IMR-90 (cell line): Measurements from ENCODE around the gene INSYN1. TPM values are rescaled to one million over a fixed set of nuclear protein-coding genes. Genes with fewer than 3 reads are reported as not detected.
A peak's percentile ranks its signal among the peaks of the same experiment; 100 is the strongest.

ENCODE experiments used
- ATAC-seq: fragments of 200-7000 bp; cut with Tn5 transposase; 2 replicates; pipeline ENCODE4 v1.9.1; 2020; ENCODE audit warnings: low read depth, mild to moderate bottlenecking, moderate library complexity
- BruUV-seq: library from RNA; stranded (reverse); fragments of 400-500 nt; replicated peaks from 2 replicates; lab custom pipeline; 2021; lab: Mats Ljungman, UMichigan
- CTCF ChIA-PET: fragments of 300-600 bp; formaldehyde crosslinking; extraction: SDS; loops from one replicate; lab custom pipeline; 2021; ENCODE audit warnings: antibody characterized with exemption; lab: Yijun Ruan, JAX
- POLR2A ChIA-PET: fragments of 300-600 bp; sonication (Branson Sonifier 250); formaldehyde crosslinking; loops from one replicate; lab custom pipeline; 2022; ENCODE audit warnings: antibody characterized with exemption; ENCODE audit not compliant: unreplicated experiment; lab: Charles Lee
- DNase-seq: peaks from one replicate; pipeline ENCODE4 v3.0.0; 2013
- H2AFZ ChIP-seq: replicated peaks from 2 replicates; pipeline ENCODE3; 2013; ENCODE audit warnings: low read length, mild to moderate bottlenecking; ENCODE audit not compliant: poor library complexity
- H2AK5ac ChIP-seq: 2 replicates; pipeline ENCODE4 v1.6.1; 2013; ENCODE audit warnings: low read depth, low read length, inconsistent platforms
- H2AK9ac ChIP-seq: replicated peaks from 2 replicates; pipeline ENCODE3; 2013; ENCODE audit warnings: mild to moderate bottlenecking, low read depth, low read length, moderate library complexity; ENCODE audit not compliant: poor library complexity
- H2BK120ac ChIP-seq: 2 replicates; pipeline ENCODE4 v1.6.1; 2013; ENCODE audit warnings: low read depth, low read length, inconsistent platforms
- H2BK15ac ChIP-seq: 3 replicates; pipeline ENCODE4 v1.6.1; 2013; ENCODE audit warnings: low read depth, low read length, inconsistent platforms
- H2BK20ac ChIP-seq: 2 replicates; pipeline ENCODE4 v1.6.1; 2013; ENCODE audit warnings: low read depth, mild to moderate bottlenecking, inconsistent platforms, low read length, moderate library complexity
- H2BK5ac ChIP-seq: 2 replicates; pipeline ENCODE4 v1.6.1; 2013; ENCODE audit warnings: mild to moderate bottlenecking, low read depth, low read length, inconsistent platforms; ENCODE audit not compliant: poor library complexity, severe bottlenecking
- H3K14ac ChIP-seq: replicated peaks from 2 replicates; pipeline ENCODE4 v1.6.1; 2013; ENCODE audit warnings: low read depth, low read length, inconsistent platforms
- H3K18ac ChIP-seq: 2 replicates; pipeline ENCODE4 v1.6.1; 2013; ENCODE audit warnings: low read depth, low read length, control low read depth
- H3K23ac ChIP-seq: 2 replicates; pipeline ENCODE4 v1.6.1; 2013; ENCODE audit warnings: low read depth, low read length, inconsistent platforms
- H3K27ac ChIP-seq: 2 replicates; pipeline ENCODE4 v1.5.1; 2013; ENCODE audit warnings: mild to moderate bottlenecking, control low read depth, low read length; ENCODE audit not compliant: insufficient read depth
- H3K27me3 ChIP-seq: 2 replicates; pipeline ENCODE4 v1.6.1; 2013; ENCODE audit warnings: low read length; ENCODE audit not compliant: control insufficient read depth, insufficient read depth
- H3K36me3 ChIP-seq: 2 replicates; pipeline ENCODE4 v1.6.1; 2013; ENCODE audit warnings: low read length, mixed read lengths; ENCODE audit not compliant: control insufficient read depth, insufficient read depth
- H3K4ac ChIP-seq: 2 replicates; pipeline ENCODE4 v1.6.1; 2013; ENCODE audit warnings: low read depth, low read length, inconsistent platforms
- H3K4me1 ChIP-seq: 2 replicates; pipeline ENCODE4 v1.6.1; 2013; ENCODE audit warnings: low read length, mixed read lengths; ENCODE audit not compliant: control insufficient read depth, insufficient read depth
- H3K4me2 ChIP-seq: 2 replicates; pipeline ENCODE4 v1.6.1; 2013; ENCODE audit warnings: low read depth, mild to moderate bottlenecking, control low read depth, low read length, moderate library complexity
- H3K4me3 ChIP-seq: 2 replicates; pipeline ENCODE4 v1.5.1; 2013; ENCODE audit warnings: low read depth, mild to moderate bottlenecking, control low read depth, low read length, moderate library complexity; ENCODE audit not compliant: insufficient read depth
- H3K56ac ChIP-seq: 2 replicates; pipeline ENCODE4 v1.6.1; 2013; ENCODE audit warnings: low read length, inconsistent platforms; ENCODE audit not compliant: insufficient read depth; ENCODE audit errors: extremely low read depth
- H3K79me1 ChIP-seq, 2 experiments: 2 replicates each; pipeline ENCODE4 v1.6.1; 2013; ENCODE audit warnings: low read length in 2 of 2, inconsistent platforms in 1 of 2, low read depth in 1 of 2
- H3K9ac ChIP-seq: 2 replicates; pipeline ENCODE4 v1.6.1; 2013; ENCODE audit warnings: low read depth, low read length, control low read depth
- H3K9me1 ChIP-seq: 2 replicates; pipeline ENCODE4 v1.6.1; 2013; ENCODE audit warnings: low read length, inconsistent platforms; ENCODE audit not compliant: insufficient read depth
- H3K9me3 ChIP-seq: 2 replicates; pipeline ENCODE4 v1.6.1; 2013; ENCODE audit warnings: low read length; ENCODE audit not compliant: control insufficient read depth, insufficient read depth
- H4K20me1 ChIP-seq: 2 replicates; pipeline ENCODE4 v1.6.1; 2013; ENCODE audit warnings: low read length, inconsistent platforms; ENCODE audit not compliant: insufficient read depth
- H4K5ac ChIP-seq: 2 replicates; pipeline ENCODE4 v1.6.1; 2013; ENCODE audit warnings: mild to moderate bottlenecking, low read depth, low read length, control low read depth
- H4K8ac ChIP-seq, 2 experiments: 2 replicates each; pipeline ENCODE4 v1.6.1; 2013; ENCODE audit warnings: low read depth in 2 of 2, low read length in 2 of 2, control low read depth in 1 of 2, inconsistent platforms in 1 of 2
- H4K91ac ChIP-seq: 2 replicates; pipeline ENCODE4 v1.6.1; 2013; ENCODE audit warnings: low read depth, low read length, inconsistent platforms; ENCODE audit not compliant: insufficient read depth
- BHLHE40 ChIP-seq: fragments of 150-350 bp; IDR thresholded peaks from 2 replicates; pipeline ENCODE4 v1.6.1; 2016; ENCODE audit warnings: mild to moderate bottlenecking, low read depth, low read length
- CEBPB ChIP-seq: IDR thresholded peaks from 2 replicates; pipeline ENCODE4 v1.6.1; 2012; ENCODE audit warnings: low read depth, low read length, improper control_type of control experiment
- CHD1 ChIP-seq: IDR thresholded peaks from 2 replicates; pipeline ENCODE4 v1.6.1; 2012; ENCODE audit warnings: low read depth, low read length, improper control_type of control experiment
- CTCF ChIP-seq: conservative IDR thresholded peaks from 2 replicates; pipeline ENCODE4 v1.5.1; 2012; ENCODE audit warnings: mild to moderate bottlenecking, low read depth, low read length, improper control_type of control experiment
- FOS ChIP-seq: fragments of 150-350 bp; IDR thresholded peaks from 2 replicates; pipeline ENCODE4 v1.6.1; 2016; ENCODE audit warnings: low read depth, low read length
- MAFK ChIP-seq: IDR thresholded peaks from 2 replicates; pipeline ENCODE4 v1.6.1; 2012; ENCODE audit warnings: low read depth, low read length, improper control_type of control experiment
- MAZ ChIP-seq: IDR thresholded peaks from 2 replicates; pipeline ENCODE4 v1.6.1; 2012; ENCODE audit warnings: low read depth, mild to moderate bottlenecking, low read length, improper control_type of control experiment, moderate library complexity, borderline replicate concordance
- MXI1 ChIP-seq: IDR thresholded peaks from 2 replicates; pipeline ENCODE4 v1.6.1; 2012; ENCODE audit warnings: low read depth, mild to moderate bottlenecking, low read length, moderate library complexity, borderline replicate concordance
- NFE2L2 ChIP-seq: fragments of 150-350 bp; IDR thresholded peaks from 2 replicates; pipeline ENCODE4 v1.6.1; 2016; ENCODE audit warnings: low read depth, mild to moderate bottlenecking, low read length
- POLR2A ChIP-seq: IDR thresholded peaks from 2 replicates; pipeline ENCODE4 v1.6.1; 2012; ENCODE audit warnings: mild to moderate bottlenecking, low read depth, low read length
- RAD21 ChIP-seq: IDR thresholded peaks from 2 replicates; pipeline ENCODE4 v1.6.1; 2012; ENCODE audit warnings: low read length, improper control_type of control experiment
- RCOR1 ChIP-seq: IDR thresholded peaks from 2 replicates; pipeline ENCODE4 v1.6.1; 2012; ENCODE audit warnings: mild to moderate bottlenecking, low read length, improper control_type of control experiment; ENCODE audit not compliant: insufficient replicate concordance
- RFX5 ChIP-seq: IDR thresholded peaks from 2 replicates; pipeline ENCODE4 v1.8.0; 2012; ENCODE audit warnings: low read depth, mild to moderate bottlenecking, low read length, moderate library complexity
- SMC3 ChIP-seq: fragments of 150-350 bp; IDR thresholded peaks from 2 replicates; pipeline ENCODE4 v1.6.1; 2016; ENCODE audit warnings: low read depth, mild to moderate bottlenecking, antibody characterized with exemption, low read length, moderate library complexity
- USF2 ChIP-seq: fragments of 150-350 bp; IDR thresholded peaks from 2 replicates; pipeline ENCODE4 v1.6.1; 2017; ENCODE audit warnings: mild to moderate bottlenecking, antibody characterized with exemption, low read length, low read depth
- WGBS, 2 experiments: methylation state at CpG; one replicate each; pipeline versions ENCODE4 v1.1.5 to v1.1.7; 2013; ENCODE audit warnings: missing lambda C conversion rate in 2 of 2; ENCODE audit not compliant: insufficient read length in 1 of 2; ENCODE audit errors: extremely low coverage in 2 of 2; 5-methylcytosine and 5-hydroxymethylcytosine counted together
- dilution Hi-C: fragments of 300-500 bp; cut with HindIII; formaldehyde crosslinking; loops from one replicate; pipeline ENCODE4 v1.14.3; 2018; ENCODE audit warnings: low sequenced_read_pairs; ENCODE audit not compliant: unreplicated experiment
- in situ Hi-C: fragments of 300-500 bp; cut with MboI; formaldehyde crosslinking; loops from 3 replicates; pipeline ENCODE4 v1.14.3; 2019; ENCODE audit warnings: low sequenced_read_pairs, inconsistent platforms, mixed read lengths
- intact Hi-C: fragments of 100-400 bp; cut with micrococcal nuclease; formaldehyde crosslinking; loops from 2 replicates; pipeline ENCODE4 v1.10.0; 2022
- polyA plus RNA-seq, 3 experiments: library from polyadenylated mRNA; depleted of rRNA; stranded (reverse); fragments of >200 nt; gene quantifications; 2 replicates each; pipeline ENCODE4 v1.2.3, GENCODE V29; 2012; ENCODE audit warnings: low replicate concordance in 1 of 3
- total RNA-seq: library from RNA; depleted of rRNA; stranded (reverse); fragments of >200 nt; gene quantifications from 2 replicates; pipeline ENCODE4 v1.2.3, GENCODE V29; 2012

The INSYN1 gene
- total and polyA plus RNA-seq, 2 of the 4 experiments (the other 2 are of a cell fraction) = 0.18 to 0.34 TPM

GRCh38 chr15:73697033-73697467 is 56.1 kb downstream of the INSYN1 start:
- Histone ChIP-seq H3K18ac (no peak overlapping the region), H3K4me3 (no peak overlapping the region), H3K14ac (peak overlapping the region; percentile 35; the same call in 1 of the 2 replicates), H3K9ac (no peak overlapping the region), H3K4ac (peak overlapping the region; percentile 73), H2AFZ (peak overlapping the region; percentile 77), H3K27me3 (no peaks in the 10 kb centered on the region), H2BK120ac (peak overlapping the region; percentile 28; the same call in 1 of the 2 replicates), H3K9me3 (no peaks in the 10 kb centered on the region), H2AK5ac (0 out of 2 replicates have a peak overlapping the region, but pooled peaks have one; percentile 59), H2AK9ac (peak overlapping the region; percentile 89), H3K56ac (no peak overlapping the region), H4K20me1 (peaks cover 94% of the 10 kb centered on the region), H2BK15ac (no peak overlapping the region), H4K91ac (peak overlapping the region; percentile 45; the same call in 1 of the 2 replicates), H3K36me3 (peaks cover 8% of the 10 kb centered on the region), H3K23ac (peak overlapping the region; percentile 65; the same call in 1 of the 2 replicates), H3K27ac (peak overlapping the region; percentile 36), H3K4me2 (peak overlapping the region; percentile 49; the same call in 1 of the 2 replicates), H4K8ac (peak overlapping the region in 1 of 2 experiments; percentile 60; a peak in 1 of 4 replicates), H3K9me1 (peaks cover 35% of the 10 kb centered on the region), H4K5ac (no peak overlapping the region), H2BK5ac (peak overlapping the region; percentile 37), H3K79me1 (peaks cover 34 to 91% of the 10 kb centered on the region in 2 experiments), H2BK20ac (peak overlapping the region; percentile 17; the same call in 1 of the 2 replicates), H3K4me1 (peaks cover 21% of the 10 kb centered on the region)
- ChIA-PET POLR2A (no interaction called here), CTCF (interaction anchor here (1.2 to 1.6 kb wide), 2 partner anchors 10 to 19 kb away, joined by 3 to 4 read pairs; no protein-coding TSS in a partner anchor)
- intact Hi-C loops = loop anchor here (1.0 kb wide), 1 partner anchor 61 kb away; no protein-coding TSS in a partner anchor
- 0% methylated on average over 2 of the region's 9 CpGs; no CpG with 5 or more reads in 1 of the 2 experiments for WGBS, 2 experiments
- peak; percentile 95 for DNase-seq
- ATAC-seq = peak; percentile 88
- BruUV-seq = no TSS peak
- dilution Hi-C loops = no loop called here
- in situ Hi-C loops = loop anchor here (5.0 kb wide), 2 partner anchors 60 to 135 kb away; no protein-coding TSS in a partner anchor
- TF ChIP-seq MXI1 (peak; percentile 93), RFX5 (no peak), MAZ (peak; percentile 42; the same call in 1 of the 2 replicates), CHD1 (no peak), NFE2L2 (no peak; the same call in 1 of the 2 replicates), POLR2A (no peak), MAFK (peak; percentile 99), CEBPB (no peak), CTCF (no peak), SMC3 (no peak), RCOR1 (no peak), FOS (peak; percentile 47; the same call in 1 of the 2 replicates), BHLHE40 (no peak), USF2 (no peak), RAD21 (0 out of 2 replicates have a peak, but pooled peaks have one; percentile 19)
